ENCODE results near the gene GASK1B.

Gene GASK1B

GRCh38 chr4:158134222-158134621 lies 38.6 kb downstream of the GASK1B start:
- H3K36me3 ChIP-seq (ENCODE audit: insufficient read depth, low read length), result no peaks in the 10 kb centered on the region

GRCh38 chr4:158133551-158133950 lies 39.3 kb downstream of the GASK1B start:
- Histone ChIP-seq H3K4me3 (ENCODE audit: low read depth, low read length, poor library complexity, severe bottlenecking) (no peak overlapping the region), H3K4me1 (ENCODE audit: insufficient read depth, low read length, severe bottlenecking) (no peaks in the 10 kb centered on the region), H3K9me2 (ENCODE audit: low read depth, low read length) (no peaks in the 10 kb centered on the region), H3K4me2 (ENCODE audit: low read length) (no peak overlapping the region), H3K9ac (ENCODE audit: low read length) (no peak overlapping the region), H3K79me2 (ENCODE audit: insufficient read depth, low read length) (no peaks in the 10 kb centered on the region), H3K27me3 (ENCODE audit: insufficient read depth, low read length) (no peaks in the 10 kb centered on the region), H3K9me3 (ENCODE audit: low read length) (no peaks in the 10 kb centered on the region), H3F3A (ENCODE audit: insufficient read depth, low read length) (no peaks in the 10 kb centered on the region), H3K27ac (ENCODE audit: low read depth, low read length, poor library complexity, severe bottlenecking) (no peak overlapping the region), H3K36me3 (ENCODE audit: insufficient read depth, low read length) (no peaks in the 10 kb centered on the region), H4K20me1 (ENCODE audit: insufficient read depth, low read length) (no peaks in the 10 kb centered on the region), H2AFZ (ENCODE audit: low read length) (no peak overlapping the region)
- TF ChIP-seq EZH2 (IDR thresholded peaks at IDR 0.05; ENCODE audit: borderline replicate concordance, low read length), result no peak
- no peak for TF ChIP-seq CTCF (IDR thresholded peaks at IDR 0.05; ENCODE audit: low read length)

More at GRCh38 chr4:158134222-158134621, 38.6 kb downstream of the GASK1B start:
- no peak overlapping the region for H3K4me3 ChIP-seq (ENCODE audit: low read depth, low read length, poor library complexity, severe bottlenecking)
- H3K9me3 ChIP-seq (ENCODE audit: low read length), result no peaks in the 10 kb centered on the region
- no peak overlapping the region for H3K27ac ChIP-seq (ENCODE audit: low read depth, low read length, poor library complexity, severe bottlenecking)
- no peaks in the 10 kb centered on the region for H4K20me1 ChIP-seq (ENCODE audit: insufficient read depth, low read length)
- no peak overlapping the region for H2AFZ ChIP-seq (ENCODE audit: low read length)
- H3K4me1 ChIP-seq (ENCODE audit: insufficient read depth, low read length, severe bottlenecking), result no peaks in the 10 kb centered on the region
- TF ChIP-seq CTCF (IDR thresholded peaks at IDR 0.05; ENCODE audit: low read length), result no peak
- TF ChIP-seq EZH2 (IDR thresholded peaks at IDR 0.05; ENCODE audit: borderline replicate concordance, low read length), result no peak
- no peak overlapping the region for H3K4me2 ChIP-seq (ENCODE audit: low read length)
- H3K27me3 ChIP-seq (ENCODE audit: insufficient read depth, low read length), result no peaks in the 10 kb centered on the region
- H3F3A ChIP-seq (ENCODE audit: insufficient read depth, low read length), result no peaks in the 10 kb centered on the region
- H3K79me2 ChIP-seq (ENCODE audit: insufficient read depth, low read length), result no peaks in the 10 kb centered on the region
- no peaks in the 10 kb centered on the region for H3K9me2 ChIP-seq (ENCODE audit: low read depth, low read length)
- H3K9ac ChIP-seq (ENCODE audit: low read length), result no peak overlapping the region

- no peaks in the 10 kb centered on the region for H3K79me2 ChIP-seq (ENCODE audit: insufficient read depth, low read length)
- H3K27ac ChIP-seq (ENCODE audit: low read depth, low read length, poor library complexity, severe bottlenecking), result no peak overlapping the region
- H3F3A ChIP-seq (ENCODE audit: insufficient read depth, low read length), result no peaks in the 10 kb centered on the region
- H3K9me2 ChIP-seq (ENCODE audit: low read depth, low read length), result no peaks in the 10 kb centered on the region
- H4K20me1 ChIP-seq (ENCODE audit: insufficient read depth, low read length), result no peaks in the 10 kb centered on the region
- no peaks in the 10 kb centered on the region for H3K9me3 ChIP-seq (ENCODE audit: low read length)
- H3K9ac ChIP-seq (ENCODE audit: low read length), result no peak overlapping the region
- no peak overlapping the region for H2AFZ ChIP-seq (ENCODE audit: low read length)
- TF ChIP-seq CTCF (IDR thresholded peaks at IDR 0.05; ENCODE audit: low read length) (no peak), EZH2 (IDR thresholded peaks at IDR 0.05; ENCODE audit: borderline replicate concordance, low read length) (no peak)
- no peaks in the 10 kb centered on the region for H3K36me3 ChIP-seq (ENCODE audit: insufficient read depth, low read length)
- H3K4me2 ChIP-seq (ENCODE audit: low read length), result no peak overlapping the region
- H3K4me3 ChIP-seq (ENCODE audit: low read depth, low read length, poor library complexity, severe bottlenecking), result no peak overlapping the region
- no peaks in the 10 kb centered on the region for H3K27me3 ChIP-seq (ENCODE audit: insufficient read depth, low read length)
- no peaks in the 10 kb centered on the region for H3K4me1 ChIP-seq (ENCODE audit: insufficient read depth, low read length, severe bottlenecking)
Observed at GRCh38 chr4:158131027-158131426, 41.8 kb downstream of the GASK1B start.
